Ovary (tissue), 3 donors: Measurements from ENCODE around the gene PARD3B.

ENCODE experiments used
- POLR2A ChIP-seq: fragments of 450-650 bp; IDR thresholded peaks from one replicate; pipeline ENCODE4 v1.6.1; 2017; ENCODE audit warnings: antibody characterized with exemption, mild to moderate bottlenecking, moderate library complexity
- TF ChIP-seq, protein P1 (sequence below), 3 donors: fragments of 450-650 bp in 2 of 3; fragments of 200-600 bp in 1 of 3; IDR thresholded peaks; one replicate each; pipeline versions ENCODE4 v1.5.1 to v1.8.0; 2016 to 2022; ENCODE audit warnings: antibody characterized with exemption in 3 of 3, mild to moderate bottlenecking in 1 of 3
- donor health status: DM: no; HTN: no; CAD: no.

DNA sequence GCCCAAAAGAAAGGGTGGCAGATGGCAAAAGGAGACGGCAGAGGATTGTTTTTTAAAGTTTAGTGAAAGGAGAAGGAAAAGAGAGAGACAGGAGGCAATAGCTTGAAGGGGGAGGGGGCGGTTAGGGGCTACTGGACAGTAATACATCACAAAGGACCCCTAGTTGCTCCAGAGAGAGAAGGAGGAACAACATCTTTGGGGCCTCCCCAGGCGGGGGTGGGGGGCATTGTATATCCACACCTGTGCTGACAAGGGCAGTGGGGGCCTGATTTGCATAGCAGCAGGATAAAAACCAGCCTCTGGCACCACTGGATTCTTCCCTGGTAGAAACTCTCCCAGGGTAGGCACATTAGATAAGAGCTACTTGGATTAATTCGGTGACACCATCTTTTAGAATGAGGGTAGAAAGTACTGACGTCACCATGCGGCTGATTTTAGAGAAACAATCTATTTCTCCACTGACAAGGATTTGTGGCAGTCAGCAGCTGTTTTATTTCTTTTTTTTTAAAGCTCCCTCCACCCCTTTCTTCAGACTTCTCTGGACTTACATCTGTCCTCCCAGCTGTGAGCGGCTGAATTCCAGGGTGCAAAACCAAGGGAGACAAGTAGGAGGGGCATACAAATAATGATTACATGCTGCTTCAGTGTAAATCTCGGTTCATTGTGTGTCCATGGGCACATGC is 937.3 kb downstream of the PARD3B start:
- TF ChIP-seq, protein P1, sequence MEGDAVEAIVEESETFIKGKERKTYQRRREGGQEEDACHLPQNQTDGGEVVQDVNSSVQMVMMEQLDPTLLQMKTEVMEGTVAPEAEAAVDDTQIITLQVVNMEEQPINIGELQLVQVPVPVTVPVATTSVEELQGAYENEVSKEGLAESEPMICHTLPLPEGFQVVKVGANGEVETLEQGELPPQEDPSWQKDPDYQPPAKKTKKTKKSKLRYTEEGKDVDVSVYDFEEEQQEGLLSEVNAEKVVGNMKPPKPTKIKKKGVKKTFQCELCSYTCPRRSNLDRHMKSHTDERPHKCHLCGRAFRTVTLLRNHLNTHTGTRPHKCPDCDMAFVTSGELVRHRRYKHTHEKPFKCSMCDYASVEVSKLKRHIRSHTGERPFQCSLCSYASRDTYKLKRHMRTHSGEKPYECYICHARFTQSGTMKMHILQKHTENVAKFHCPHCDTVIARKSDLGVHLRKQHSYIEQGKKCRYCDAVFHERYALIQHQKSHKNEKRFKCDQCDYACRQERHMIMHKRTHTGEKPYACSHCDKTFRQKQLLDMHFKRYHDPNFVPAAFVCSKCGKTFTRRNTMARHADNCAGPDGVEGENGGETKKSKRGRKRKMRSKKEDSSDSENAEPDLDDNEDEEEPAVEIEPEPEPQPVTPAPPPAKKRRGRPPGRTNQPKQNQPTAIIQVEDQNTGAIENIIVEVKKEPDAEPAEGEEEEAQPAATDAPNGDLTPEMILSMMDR (IDR thresholded peaks at IDR 0.05), result no peak
- TF ChIP-seq POLR2A, result no peak
